Ishikawa (cell line): Measurements from ENCODE around the gene PLPPR5.

ENCODE experiments used
- EP300 ChIP-seq: IDR thresholded peaks from 2 replicates; pipeline ENCODE4 v1.6.1; 2012; ENCODE audit warnings: borderline replicate concordance
- TEAD4 ChIP-seq: IDR thresholded peaks from 2 replicates; pipeline ENCODE4 v1.6.1; 2012
- TF ChIP-seq, protein P1 (sequence below): IDR thresholded peaks from 2 replicates; pipeline ENCODE4 v1.6.1; 2012; ENCODE audit warnings: low read depth, mild to moderate bottlenecking

DNA sequence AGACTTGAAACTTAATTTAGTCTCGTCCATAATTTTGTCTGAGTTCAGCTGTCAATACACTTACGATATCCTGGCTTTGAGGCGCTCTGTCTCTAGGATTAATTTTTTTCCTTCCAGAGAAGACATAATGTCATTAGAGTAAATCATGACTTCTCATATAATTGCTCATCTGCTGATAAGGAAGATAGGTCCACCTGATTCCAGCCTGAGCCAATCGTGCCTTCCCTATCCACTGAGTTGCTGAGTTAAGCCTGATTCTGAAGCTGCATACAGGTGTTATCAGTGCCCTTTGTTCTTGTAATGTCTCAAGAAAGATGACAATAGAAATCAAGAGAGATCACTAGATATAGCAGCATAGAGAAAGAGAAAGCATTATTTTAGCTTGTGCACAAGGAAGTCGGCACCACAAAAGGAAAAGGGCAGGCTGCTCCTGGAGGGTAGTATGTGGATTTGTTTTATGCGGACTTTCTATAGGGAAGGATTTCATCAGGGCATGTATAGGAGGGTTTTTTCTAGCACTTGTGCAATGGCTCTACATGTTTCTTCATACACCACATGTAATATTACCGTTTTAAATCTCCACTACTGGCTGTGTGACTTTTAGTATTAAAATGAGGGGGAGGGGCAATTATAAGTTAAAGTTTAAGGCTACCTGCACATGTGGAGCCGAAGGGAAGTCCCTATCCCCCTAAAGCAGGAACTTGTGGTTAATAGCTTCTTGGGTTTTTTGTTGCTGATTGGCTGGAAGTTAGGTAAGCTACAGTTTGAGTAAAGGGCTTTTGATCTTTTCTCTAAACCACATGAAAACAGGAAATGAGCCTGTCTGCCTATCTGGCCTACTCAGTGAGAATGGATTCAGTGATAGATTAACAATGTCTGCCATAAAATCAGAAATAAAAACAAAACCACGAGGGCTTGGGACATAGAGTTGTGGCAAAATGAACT is 133.4 kb downstream of the PLPPR5 start:
- no peak for TF ChIP-seq EP300
- TF ChIP-seq TEAD4: no peak
- TF ChIP-seq, protein P1, sequence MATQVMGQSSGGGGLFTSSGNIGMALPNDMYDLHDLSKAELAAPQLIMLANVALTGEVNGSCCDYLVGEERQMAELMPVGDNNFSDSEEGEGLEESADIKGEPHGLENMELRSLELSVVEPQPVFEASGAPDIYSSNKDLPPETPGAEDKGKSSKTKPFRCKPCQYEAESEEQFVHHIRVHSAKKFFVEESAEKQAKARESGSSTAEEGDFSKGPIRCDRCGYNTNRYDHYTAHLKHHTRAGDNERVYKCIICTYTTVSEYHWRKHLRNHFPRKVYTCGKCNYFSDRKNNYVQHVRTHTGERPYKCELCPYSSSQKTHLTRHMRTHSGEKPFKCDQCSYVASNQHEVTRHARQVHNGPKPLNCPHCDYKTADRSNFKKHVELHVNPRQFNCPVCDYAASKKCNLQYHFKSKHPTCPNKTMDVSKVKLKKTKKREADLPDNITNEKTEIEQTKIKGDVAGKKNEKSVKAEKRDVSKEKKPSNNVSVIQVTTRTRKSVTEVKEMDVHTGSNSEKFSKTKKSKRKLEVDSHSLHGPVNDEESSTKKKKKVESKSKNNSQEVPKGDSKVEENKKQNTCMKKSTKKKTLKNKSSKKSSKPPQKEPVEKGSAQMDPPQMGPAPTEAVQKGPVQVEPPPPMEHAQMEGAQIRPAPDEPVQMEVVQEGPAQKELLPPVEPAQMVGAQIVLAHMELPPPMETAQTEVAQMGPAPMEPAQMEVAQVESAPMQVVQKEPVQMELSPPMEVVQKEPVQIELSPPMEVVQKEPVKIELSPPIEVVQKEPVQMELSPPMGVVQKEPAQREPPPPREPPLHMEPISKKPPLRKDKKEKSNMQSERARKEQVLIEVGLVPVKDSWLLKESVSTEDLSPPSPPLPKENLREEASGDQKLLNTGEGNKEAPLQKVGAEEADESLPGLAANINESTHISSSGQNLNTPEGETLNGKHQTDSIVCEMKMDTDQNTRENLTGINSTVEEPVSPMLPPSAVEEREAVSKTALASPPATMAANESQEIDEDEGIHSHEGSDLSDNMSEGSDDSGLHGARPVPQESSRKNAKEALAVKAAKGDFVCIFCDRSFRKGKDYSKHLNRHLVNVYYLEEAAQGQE: no peak
